Osteocyte (in vitro differentiated cells): ENCODE results near the gene PRKG1. TPM values are rescaled to one million over a fixed set of nuclear protein-coding genes. Genes with fewer than 3 reads are reported as not detected.

Experiments
- DNase-seq: peaks from one replicate; pipeline ENCODE4 v3.0.0; 2021; ENCODE audit warnings: mixed read lengths; ENCODE audit not compliant: unreplicated experiment; ENCODE audit errors: extremely low spot score
- H3K27ac Mint-ChIP-seq: one replicate; pipeline ENCODE4 v1.8.0; 2021; ENCODE audit warnings: mild to moderate bottlenecking, mixed read lengths; ENCODE audit not compliant: unreplicated experiment
- H3K27me3 Mint-ChIP-seq: one replicate; pipeline ENCODE4 v1.8.0; 2021; ENCODE audit warnings: mixed read lengths; ENCODE audit not compliant: unreplicated experiment
- H3K36me3 Mint-ChIP-seq: one replicate; pipeline ENCODE4 v1.8.0; 2021; ENCODE audit warnings: mixed read lengths; ENCODE audit not compliant: unreplicated experiment
- H3K4me1 Mint-ChIP-seq: one replicate; pipeline ENCODE4 v1.8.0; 2021; ENCODE audit warnings: mixed read lengths; ENCODE audit not compliant: unreplicated experiment
- H3K4me3 Mint-ChIP-seq: one replicate; pipeline ENCODE4 v1.8.0; 2021; ENCODE audit warnings: mild to moderate bottlenecking, moderate library complexity, mixed read lengths; ENCODE audit not compliant: unreplicated experiment
- H3K9me3 Mint-ChIP-seq: one replicate; pipeline ENCODE4 v1.8.0; 2021; ENCODE audit warnings: mixed read lengths; ENCODE audit not compliant: unreplicated experiment
- CTCF ChIP-seq: fragments of 200-600 bp; sonication (generic); IDR thresholded peaks from 2 replicates; pipeline ENCODE4 v1.5.0; 2021; ENCODE audit warnings: antibody characterized with exemption, mild to moderate bottlenecking, moderate library complexity
- total RNA-seq: library from RNA; stranded (reverse); gene quantifications from 2 replicates; pipeline ENCODE4 v1.2.1, GENCODE V29; 2021

Gene PRKG1
- total RNA-seq, 1 donor from 2014 or later: 10.8 TPM

- DNase-seq: no peak
- H3K27me3 Mint-ChIP-seq: no peaks in the 10 kb centered on the region
- no peaks in the 10 kb centered on the region for H3K9me3 Mint-ChIP-seq
- TF ChIP-seq CTCF: no peak
- no peaks in the 10 kb centered on the region for H3K36me3 Mint-ChIP-seq
- H3K4me3 Mint-ChIP-seq: no peak overlapping the region
- no peaks in the 10 kb centered on the region for H3K4me1 Mint-ChIP-seq
- no peak overlapping the region for H3K27ac Mint-ChIP-seq
These were observed 291.8 kb downstream of the PRKG1 start for GRCh38 chr10:51366044-51366443.

GRCh38 chr10:51367127-51367526, 292.8 kb downstream of the PRKG1 start:
- Mint-ChIP-seq H3K27ac (no peak overlapping the region), H3K36me3 (no peaks in the 10 kb centered on the region), H3K27me3 (no peaks in the 10 kb centered on the region), H3K4me3 (peak overlapping the region; percentile 15), H3K4me1 (peaks cover 4% of the 10 kb centered on the region), H3K9me3 (no peaks in the 10 kb centered on the region)
- DNase-seq: no peak
- TF ChIP-seq CTCF: no peak

GRCh38 chr10:51367694-51368093, 293.4 kb downstream of the PRKG1 start:
- Mint-ChIP-seq H3K27me3 (no peaks in the 10 kb centered on the region), H3K9me3 (no peaks in the 10 kb centered on the region), H3K4me3 (no peak overlapping the region), H3K36me3 (no peaks in the 10 kb centered on the region), H3K27ac (no peak overlapping the region), H3K4me1 (peaks cover 4% of the 10 kb centered on the region)
- DNase-seq: no peak
- TF ChIP-seq CTCF: no peak

GRCh38 chr10:51368943-51369342, 294.7 kb downstream of the PRKG1 start:
- no peak for TF ChIP-seq CTCF
- no peak for DNase-seq

GRCh38 chr10:51369903-51370302, 295.6 kb downstream of the PRKG1 start:
- no peaks in the 10 kb centered on the region for H3K27me3 Mint-ChIP-seq
- TF ChIP-seq CTCF: no peak
- DNase-seq: no peak
- no peaks in the 10 kb centered on the region for H3K36me3 Mint-ChIP-seq
- peaks cover 4% of the 10 kb centered on the region for H3K4me1 Mint-ChIP-seq
- no peak overlapping the region for H3K27ac Mint-ChIP-seq
- no peak overlapping the region for H3K4me3 Mint-ChIP-seq
- H3K9me3 Mint-ChIP-seq: no peaks in the 10 kb centered on the region

More at GRCh38 chr10:51368943-51369342, 294.7 kb downstream of the PRKG1 start:
- Mint-ChIP-seq H3K9me3 (no peaks in the 10 kb centered on the region), H3K27me3 (no peaks in the 10 kb centered on the region), H3K4me3 (no peak overlapping the region), H3K4me1 (peaks cover 4% of the 10 kb centered on the region), H3K36me3 (no peaks in the 10 kb centered on the region), H3K27ac (no peak overlapping the region)
